A673 (cell line): ENCODE measurements around the gene RNF13. TPM values are rescaled to one million over a fixed set of nuclear protein-coding genes. Genes with fewer than 3 reads are reported as not detected.
"Not testable (repeated sequence)": the region's sequence is repeated elsewhere in the genome, so short reads cannot be mapped to it uniquely, and the experiment has no call there.

Experiments used
- BruUV-seq: library from RNA; stranded (reverse); fragments of 400-500 nt; replicated peaks from 2 replicates; lab custom pipeline; 2021; lab: Mats Ljungman, UMichigan
- CTCF ChIA-PET: fragments of 300-600 bp; sonication (Branson Sonifier 250); formaldehyde crosslinking; loops from one replicate; lab custom pipeline; 2022; ENCODE audit warnings: antibody characterized with exemption; lab: Charles Lee
- POLR2A ChIA-PET: fragments of 300-600 bp; sonication (Branson Sonifier 250); formaldehyde crosslinking; loops from one replicate; lab custom pipeline; 2022; ENCODE audit warnings: antibody characterized with exemption; ENCODE audit not compliant: low non-redundant PET; lab: Charles Lee
- DNase-seq: peaks from one replicate; pipeline ENCODE4 v3.0.0-alpha.2; 2015; ENCODE audit warnings: low spot score
- H3K27ac ChIP-seq: fragments of 200-600 bp; sonication (generic); 2 replicates; pipeline ENCODE4 v1.5.1; 2016; ENCODE audit warnings: mixed run types, low read depth, mild to moderate bottlenecking, mixed read lengths, antibody characterized with exemption, low read length; ENCODE audit not compliant: poor library complexity, severe bottlenecking
- H3K27me3 ChIP-seq: fragments of 200-600 bp; sonication (generic); replicated peaks from 2 replicates; pipeline ENCODE4 v1.6.1; 2017; ENCODE audit warnings: mixed run types, low read depth, mild to moderate bottlenecking, mixed read lengths, antibody characterized with exemption, low read length; ENCODE audit not compliant: insufficient read depth, poor library complexity
- H3K36me3 ChIP-seq: fragments of 200-600 bp; sonication (generic); 2 replicates; pipeline ENCODE4 v1.6.1; 2016; ENCODE audit warnings: mixed run types, mild to moderate bottlenecking, mixed read lengths, antibody characterized with exemption, low read length; ENCODE audit not compliant: insufficient read depth, poor library complexity, severe bottlenecking
- H3K4me1 ChIP-seq: fragments of 200-600 bp; sonication (generic); 2 replicates; pipeline ENCODE4 v1.6.1; 2017; ENCODE audit warnings: mixed run types, mild to moderate bottlenecking, mixed read lengths, antibody characterized with exemption, low read length; ENCODE audit not compliant: insufficient read depth, poor library complexity, severe bottlenecking
- H3K4me3 ChIP-seq: fragments of 200-600 bp; sonication (generic); 2 replicates; pipeline ENCODE4 v1.5.1; 2016; ENCODE audit warnings: low read depth, mixed run types, mild to moderate bottlenecking, mixed read lengths, low read length; ENCODE audit not compliant: poor library complexity, severe bottlenecking
- H3K9me3 ChIP-seq: fragments of 200-600 bp; sonication (generic); 2 replicates; pipeline ENCODE4 v1.6.1; 2016; ENCODE audit warnings: mixed run types, low read depth, mild to moderate bottlenecking, mixed read lengths, antibody characterized with exemption, low read length; ENCODE audit not compliant: poor library complexity, severe bottlenecking
- EZH2 ChIP-seq: fragments of 200-600 bp; sonication (generic); IDR thresholded peaks from 2 replicates; pipeline ENCODE4 v1.6.1; 2017; ENCODE audit warnings: borderline replicate concordance, low read depth, mild to moderate bottlenecking, mixed read lengths, antibody characterized with exemption, low read length; ENCODE audit not compliant: poor library complexity, severe bottlenecking
- intact Hi-C: fragments of 100-400 bp; cut with micrococcal nuclease; formaldehyde crosslinking; loops from one replicate; pipeline ENCODE4 v1.10.0; 2022; ENCODE audit not compliant: unreplicated experiment
- total RNA-seq: library from RNA; stranded (reverse); gene quantifications from 2 replicates; pipeline ENCODE4 v1.2.3, GENCODE V29; 2021
- TF ChIP-seq, protein P1 (sequence below): fragments of 300-800, 200-600 bp; sonication (generic); conservative IDR thresholded peaks from 2 replicates; pipeline ENCODE4 v1.5.1; 2017; ENCODE audit warnings: low read depth, mild to moderate bottlenecking, antibody characterized with exemption, low read length, moderate library complexity, mixed read lengths

RNF13 gene
- total RNA-seq, 1 experiment from 2014 or later, result 21.7 TPM

- TF ChIP-seq EZH2, result no peak
- TF ChIP-seq, protein P1, sequence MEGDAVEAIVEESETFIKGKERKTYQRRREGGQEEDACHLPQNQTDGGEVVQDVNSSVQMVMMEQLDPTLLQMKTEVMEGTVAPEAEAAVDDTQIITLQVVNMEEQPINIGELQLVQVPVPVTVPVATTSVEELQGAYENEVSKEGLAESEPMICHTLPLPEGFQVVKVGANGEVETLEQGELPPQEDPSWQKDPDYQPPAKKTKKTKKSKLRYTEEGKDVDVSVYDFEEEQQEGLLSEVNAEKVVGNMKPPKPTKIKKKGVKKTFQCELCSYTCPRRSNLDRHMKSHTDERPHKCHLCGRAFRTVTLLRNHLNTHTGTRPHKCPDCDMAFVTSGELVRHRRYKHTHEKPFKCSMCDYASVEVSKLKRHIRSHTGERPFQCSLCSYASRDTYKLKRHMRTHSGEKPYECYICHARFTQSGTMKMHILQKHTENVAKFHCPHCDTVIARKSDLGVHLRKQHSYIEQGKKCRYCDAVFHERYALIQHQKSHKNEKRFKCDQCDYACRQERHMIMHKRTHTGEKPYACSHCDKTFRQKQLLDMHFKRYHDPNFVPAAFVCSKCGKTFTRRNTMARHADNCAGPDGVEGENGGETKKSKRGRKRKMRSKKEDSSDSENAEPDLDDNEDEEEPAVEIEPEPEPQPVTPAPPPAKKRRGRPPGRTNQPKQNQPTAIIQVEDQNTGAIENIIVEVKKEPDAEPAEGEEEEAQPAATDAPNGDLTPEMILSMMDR, result no peak
- DNase-seq, result no peak
- Histone ChIP-seq H3K27ac (no peak overlapping the region), H3K36me3 (no peaks in the 10 kb centered on the region), H3K27me3 (no peaks in the 10 kb centered on the region), H3K4me1 (no peaks in the 10 kb centered on the region), H3K9me3 (no peaks in the 10 kb centered on the region), H3K4me3 (no peak overlapping the region)
- ChIA-PET POLR2A (no interaction called here), CTCF (no interaction called here)
- no TSS peak for BruUV-seq
- intact Hi-C loops, result no loop called here
These were observed 121.5 kb downstream of the RNF13 start for GRCh38 chr3:149934524-149934923.

- Histone ChIP-seq H3K9me3 (no peaks in the 10 kb centered on the region), H3K4me3 (no peak overlapping the region), H3K27ac (no peak overlapping the region), H3K36me3 (no peaks in the 10 kb centered on the region), H3K4me1 (no peaks in the 10 kb centered on the region), H3K27me3 (no peaks in the 10 kb centered on the region)
- TF ChIP-seq, protein P1, result peak; percentile 86
- TF ChIP-seq EZH2, result no peak
- ChIA-PET CTCF (interaction anchor here (0.7 to 1.0 kb wide), 3 partner anchors 29 to 128 kb away, joined by 3 read pairs; no protein-coding TSS in a partner anchor), POLR2A (no interaction called here)
- peak; percentile 82 for DNase-seq
- intact Hi-C loops, result loop anchor here (1.0 kb wide), 2 partner anchors 247 to 284 kb away; no protein-coding TSS in a partner anchor
- no TSS peak for BruUV-seq
These were observed 123.8 kb downstream of the RNF13 start for GRCh38 chr3:149936812-149937230.

- DNase-seq, intact Hi-C loops: not testable (repeated sequence)
These were observed 125.5 kb downstream of the RNF13 start for GRCh38 chr3:149938392-149939055.

More at GRCh38 chr3:149938392-149939055, 125.5 kb downstream of the RNF13 start:
- H3K27ac ChIP-seq, BruUV-seq, H3K36me3 ChIP-seq, H3K4me3 ChIP-seq, POLR2A ChIA-PET, H3K27me3 ChIP-seq, H3K4me1 ChIP-seq: not testable (repeated sequence)
- H3K9me3 ChIP-seq, result peaks cover 14% of the 10 kb centered on the region
- CTCF ChIA-PET, result interaction anchor here (0.8 kb wide), 1 partner anchor 282 kb away, joined by 4 read pairs; no protein-coding TSS in a partner anchor
